ENCODE results near the gene GPER1. TPM values are rescaled to one million over a fixed set of nuclear protein-coding genes. Genes with fewer than 3 reads are reported as not detected.

Gene GPER1
- total RNA-seq, 1 experiment from 2014 or later, result 2.3 TPM

GRCh38 chr7:1086588-1087464 is 1.1 kb upstream of the GPER1 start:
- peak; percentile 44 for DNase-seq (ENCODE audit: extremely low read depth, low read depth)

GRCh38 chr7:1087465-1087814 is 473 bp upstream of the GPER1 start:
- peak; percentile 41 for DNase-seq (ENCODE audit: extremely low read depth, low read depth)

- DNase-seq (ENCODE audit: extremely low read depth, low read depth), result no peak
These were observed 2.3 kb downstream of the GPER1 start for GRCh38 chr7:1090236-1090635.

GRCh38 chr7:1090686-1091643 is 3.1 kb downstream of the GPER1 start:
- DNase-seq (ENCODE audit: extremely low read depth, low read depth), result no peak

GRCh38 chr7:1091644-1092027 is 3.7 kb downstream of the GPER1 start:
- no peak for DNase-seq (ENCODE audit: extremely low read depth, low read depth)

- DNase-seq (ENCODE audit: extremely low read depth, low read depth), result no peak
These were observed 4.3 kb downstream of the GPER1 start for GRCh38 chr7:1092161-1092632.

- DNase-seq (ENCODE audit: extremely low read depth, low read depth), result no peak
These were observed 5.0 kb downstream of the GPER1 start for GRCh38 chr7:1092806-1093501.

- DNase-seq (ENCODE audit: extremely low read depth, low read depth), result no peak
These were observed 5.6 kb downstream of the GPER1 start for GRCh38 chr7:1093502-1093843.

GRCh38 chr7:1093916-1094508 is 6.1 kb downstream of the GPER1 start:
- no peak for DNase-seq (ENCODE audit: extremely low read depth, low read depth)

- no peak for DNase-seq (ENCODE audit: extremely low read depth, low read depth)
These were observed 7.0 kb downstream of the GPER1 start for GRCh38 chr7:1094870-1095269.

- DNase-seq (ENCODE audit: extremely low read depth, low read depth), result no peak
These were observed 7.8 kb downstream of the GPER1 start for GRCh38 chr7:1095621-1096155.

GRCh38 chr7:1096156-1097119 is 8.5 kb downstream of the GPER1 start:
- DNase-seq (ENCODE audit: extremely low read depth, low read depth), result no peak

- DNase-seq (ENCODE audit: extremely low read depth, low read depth), result no peak
These were observed 9.2 kb downstream of the GPER1 start for GRCh38 chr7:1097120-1097504.

GRCh38 chr7:1098243-1099153 is 10.6 kb downstream of the GPER1 start:
- no peak for DNase-seq (ENCODE audit: extremely low read depth, low read depth)

- DNase-seq (ENCODE audit: extremely low read depth, low read depth), result no peak
These were observed 11.2 kb downstream of the GPER1 start for GRCh38 chr7:1099154-1099542.

- no peak for DNase-seq (ENCODE audit: extremely low read depth, low read depth)
These were observed 11.7 kb downstream of the GPER1 start for GRCh38 chr7:1099637-1100036.

GRCh38 chr7:1100386-1100785 is 12.5 kb downstream of the GPER1 start:
- no peak for DNase-seq (ENCODE audit: extremely low read depth, low read depth)
